Right lobe of liver (tissue), 6 donors: ENCODE data around the gene SERPINF2. TPM values are rescaled to one million over a fixed set of nuclear protein-coding genes. Genes with fewer than 3 reads are reported as not detected.

Experiments
- ATAC-seq, 4 donors: fragments of 200-7000 bp; cut with Tn5 transposase; one replicate each; pipeline ENCODE4 v1.9.1; 2020; ENCODE audit warnings: mild to moderate bottlenecking in 4 of 4, moderate library complexity in 4 of 4
- DNase-seq, 3 donors: peaks; one replicate each; pipeline ENCODE4 v3.0.0-alpha.2; 2020
- H3K27ac ChIP-seq, 3 donors: fragments of 200-600 bp; one replicate each; pipeline ENCODE4 v1.8.0; 2022
- H3K27me3 ChIP-seq, 2 donors: fragments of 200-600 bp; one replicate each; pipeline ENCODE4 v1.8.0; 2022
- H3K36me3 ChIP-seq, 4 donors: fragments of 200-600 bp; sonication (generic) in 1 of 4; one replicate each; pipeline versions ENCODE4 v1.5.1 to v1.8.0; 2017 to 2022; ENCODE audit warnings: control low read depth in 1 of 4
- H3K4me1 ChIP-seq, 4 donors: fragments of 200-600 bp; sonication (generic) in 1 of 4; one replicate each; pipeline versions ENCODE4 v1.5.1 to v1.8.0; 2017 to 2022; ENCODE audit warnings: control low read depth in 1 of 4
- H3K4me3 ChIP-seq, 3 donors: fragments of 200-600 bp; one replicate each; pipeline ENCODE4 v1.8.0; 2022
- H3K9me3 ChIP-seq, 4 donors: fragments of 200-600 bp; sonication (generic) in 1 of 4; one replicate each; pipeline versions ENCODE4 v1.5.1 to v1.8.0; 2017 to 2022; ENCODE audit warnings: control low read depth in 1 of 4
- CTCF ChIP-seq, 4 donors: fragments of 200-600 bp in 3 of 4; fragments of 450-650 bp in 1 of 4; IDR thresholded peaks; one replicate each; pipeline versions ENCODE4 v1.5.1 to v1.8.0; 2016 to 2022; ENCODE audit warnings: antibody characterized with exemption in 4 of 4, mild to moderate bottlenecking in 2 of 4
- POLR2A ChIP-seq: fragments of 450-650 bp; IDR thresholded peaks from one replicate; pipeline ENCODE4 v1.6.1; 2017; ENCODE audit warnings: antibody characterized with exemption, mild to moderate bottlenecking
- WGBS: methylation state at CpG from one replicate; pipeline ENCODE4 v1.1.6; 2018; ENCODE audit warnings: low coverage, low lambda C conversion rate; ENCODE audit not compliant: insufficient coverage; ENCODE audit errors: missing lambda C conversion rate; 5-methylcytosine and 5-hydroxymethylcytosine counted together
- intact Hi-C, 2 donors: fragments of 100-400 bp; cut with DNase I; formaldehyde crosslinking; loops; one replicate each; pipeline versions ENCODE4 v1.11.2 to v1.14.1; 2022
- total RNA-seq, 6 experiments: library from RNA; depleted of rRNA in 2 of 6; stranded (reverse); fragments of >200 nt in 2 of 6; fragmentation: NEBNext Ultra II Directional in 3 of 6; extraction: Animal tissue kit (Norgen Biotek cat#: 25700) in 3 of 6; gene quantifications; one replicate each; pipeline versions ENCODE4 v1.1.0 to v1.2.4, GENCODE V29; 2016 to 2023
- donor health status: DM: no; HTN: yes; CAD: no.
- donor health status: DM: no; HTN: no; CAD: no.
- donor health status: DM: no; HTN: no; CAD: no.
- donor health status: DM: no; HTN: yes; CAD: no.
- donor health status: DM: no; HTN: yes; CAD: no.

SERPINF2 gene
- total RNA-seq, 6 experiments from 2014 or later, result 1,040 to 1,391 (median 1,137) TPM

GRCh38 chr17:1709971-1710806 lies 32.5 kb upstream of the SERPINF2 start, which contains the start of gene TLCD2:
TSS of gene TLCD2 (minus strand) at chr17:1710377. CDS start at chr17:1710242, 135 bp downstream.
- peak within 1 kb of the TSS; percentile 10 to 88 (median 69) for H3K27ac ChIP-seq
- TF ChIP-seq POLR2A (peak; percentile 77), CTCF (IDR thresholded peaks at IDR 0.05) (no peak)
- intact Hi-C loops, result loop anchor here in 1 of 2 donors (10.0 kb wide), 1 partner anchor 55 kb away; no protein-coding TSS in a partner anchor
- peaks cover 0 to 28% (median 14%) of the 10 kb centered on the region in 4 donors for H3K36me3 ChIP-seq
- H3K4me1 ChIP-seq, result peaks cover 0 to 16% (median 7%) of the 10 kb centered on the region in 4 donors
- no peaks in the 10 kb centered on the region for H3K27me3 ChIP-seq
- DNase-seq, result peak; percentile 86 to 88 (median 88)
- peak; percentile 50 to 64 (median 58) for ATAC-seq
- no peaks in the 10 kb centered on the region for H3K9me3 ChIP-seq
- H3K4me3 ChIP-seq, result peak within 1 kb of the TSS; percentile 66 to 83 (median 67)
- WGBS, result no CpG with 5 or more reads among the region's 83 CpGs

- peak overlapping the region; percentile 66 to 83 (median 67) for H3K4me3 ChIP-seq
- intact Hi-C loops, result no loop called here
These were observed 31.7 kb upstream of the SERPINF2 start for GRCh38 chr17:1710807-1711553.

GRCh38 chr17:1711804-1712203 lies 30.9 kb upstream of the SERPINF2 start:
- intact Hi-C loops, result no loop called here
- 78% methylated on average over 4 of the region's 4 CpGs for WGBS
- ATAC-seq, result no peak
- no peak for DNase-seq
- no peak overlapping the region for H3K27ac ChIP-seq
- peaks cover 0 to 28% (median 14%) of the 10 kb centered on the region in 4 donors for H3K36me3 ChIP-seq
- no peak overlapping the region for H3K4me3 ChIP-seq
- peaks cover 0 to 16% (median 7%) of the 10 kb centered on the region in 4 donors for H3K4me1 ChIP-seq
- H3K9me3 ChIP-seq, result no peaks in the 10 kb centered on the region
- TF ChIP-seq POLR2A (no peak), CTCF (IDR thresholded peaks at IDR 0.05) (no peak)
- H3K27me3 ChIP-seq, result no peaks in the 10 kb centered on the region

More at GRCh38 chr17:1710807-1711553, 31.7 kb upstream of the SERPINF2 start:
- H3K9me3 ChIP-seq, result no peaks in the 10 kb centered on the region
- DNase-seq, result no peak
- 33% methylated on average over 4 of the region's 14 CpGs for WGBS
- TF ChIP-seq POLR2A, result no peak
- TF ChIP-seq CTCF (IDR thresholded peaks at IDR 0.05), result no peak
- peaks cover 0 to 16% (median 7%) of the 10 kb centered on the region in 4 donors for H3K4me1 ChIP-seq
- H3K27ac ChIP-seq, result peak overlapping the region; percentile 10 to 88 (median 69)
- no peak for ATAC-seq
- peaks cover 0 to 28% (median 14%) of the 10 kb centered on the region in 4 donors for H3K36me3 ChIP-seq
- H3K27me3 ChIP-seq, result no peaks in the 10 kb centered on the region

- intact Hi-C loops, result no loop called here
- Histone ChIP-seq H3K9me3 (no peaks in the 10 kb centered on the region), H3K4me3 (no peak overlapping the region), H3K4me1 (peaks cover 0 to 16% (median 7%) of the 10 kb centered on the region in 4 donors), H3K27me3 (no peaks in the 10 kb centered on the region), H3K36me3 (peaks cover 0 to 28% (median 14%) of the 10 kb centered on the region in 4 donors), H3K27ac (no peak overlapping the region)
- WGBS, result 87% methylated on average over 5 of the region's 8 CpGs
- ATAC-seq (no peak), DNase-seq (no peak)
- no peak for TF ChIP-seq POLR2A
- TF ChIP-seq CTCF (IDR thresholded peaks at IDR 0.05), result no peak
These were observed 30.4 kb upstream of the SERPINF2 start for GRCh38 chr17:1712271-1712670.
